ENCODE data around the gene MYCBP2.

The MYCBP2 gene

GRCh38 chr13:77329911-77330584, 3.2 kb upstream of the MYCBP2 start:
- peaks cover 44 to 45% of the 10 kb centered on the region in 2 experiments for H3K4me1 ChIP-seq (ENCODE audit: control insufficient read depth in 1 of 2, insufficient read depth in 1 of 2, low read depth in 1 of 2, low read length in 1 of 2)
- peak overlapping the region; percentile 92 for H3K27ac ChIP-seq
- H3K27me3 ChIP-seq = no peaks in the 10 kb centered on the region
- H3K36me3 ChIP-seq = no peaks in the 10 kb centered on the region
- TF ChIP-seq, protein P1, sequence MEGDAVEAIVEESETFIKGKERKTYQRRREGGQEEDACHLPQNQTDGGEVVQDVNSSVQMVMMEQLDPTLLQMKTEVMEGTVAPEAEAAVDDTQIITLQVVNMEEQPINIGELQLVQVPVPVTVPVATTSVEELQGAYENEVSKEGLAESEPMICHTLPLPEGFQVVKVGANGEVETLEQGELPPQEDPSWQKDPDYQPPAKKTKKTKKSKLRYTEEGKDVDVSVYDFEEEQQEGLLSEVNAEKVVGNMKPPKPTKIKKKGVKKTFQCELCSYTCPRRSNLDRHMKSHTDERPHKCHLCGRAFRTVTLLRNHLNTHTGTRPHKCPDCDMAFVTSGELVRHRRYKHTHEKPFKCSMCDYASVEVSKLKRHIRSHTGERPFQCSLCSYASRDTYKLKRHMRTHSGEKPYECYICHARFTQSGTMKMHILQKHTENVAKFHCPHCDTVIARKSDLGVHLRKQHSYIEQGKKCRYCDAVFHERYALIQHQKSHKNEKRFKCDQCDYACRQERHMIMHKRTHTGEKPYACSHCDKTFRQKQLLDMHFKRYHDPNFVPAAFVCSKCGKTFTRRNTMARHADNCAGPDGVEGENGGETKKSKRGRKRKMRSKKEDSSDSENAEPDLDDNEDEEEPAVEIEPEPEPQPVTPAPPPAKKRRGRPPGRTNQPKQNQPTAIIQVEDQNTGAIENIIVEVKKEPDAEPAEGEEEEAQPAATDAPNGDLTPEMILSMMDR (IDR thresholded peaks at IDR 0.05) = no peak
- peak overlapping the region; percentile 74 to 85 for H3K4me3 ChIP-seq (ENCODE audit: low read depth in 1 of 2, low read length in 1 of 2)
- H3K9me3 ChIP-seq = no peaks in the 10 kb centered on the region

DNA sequence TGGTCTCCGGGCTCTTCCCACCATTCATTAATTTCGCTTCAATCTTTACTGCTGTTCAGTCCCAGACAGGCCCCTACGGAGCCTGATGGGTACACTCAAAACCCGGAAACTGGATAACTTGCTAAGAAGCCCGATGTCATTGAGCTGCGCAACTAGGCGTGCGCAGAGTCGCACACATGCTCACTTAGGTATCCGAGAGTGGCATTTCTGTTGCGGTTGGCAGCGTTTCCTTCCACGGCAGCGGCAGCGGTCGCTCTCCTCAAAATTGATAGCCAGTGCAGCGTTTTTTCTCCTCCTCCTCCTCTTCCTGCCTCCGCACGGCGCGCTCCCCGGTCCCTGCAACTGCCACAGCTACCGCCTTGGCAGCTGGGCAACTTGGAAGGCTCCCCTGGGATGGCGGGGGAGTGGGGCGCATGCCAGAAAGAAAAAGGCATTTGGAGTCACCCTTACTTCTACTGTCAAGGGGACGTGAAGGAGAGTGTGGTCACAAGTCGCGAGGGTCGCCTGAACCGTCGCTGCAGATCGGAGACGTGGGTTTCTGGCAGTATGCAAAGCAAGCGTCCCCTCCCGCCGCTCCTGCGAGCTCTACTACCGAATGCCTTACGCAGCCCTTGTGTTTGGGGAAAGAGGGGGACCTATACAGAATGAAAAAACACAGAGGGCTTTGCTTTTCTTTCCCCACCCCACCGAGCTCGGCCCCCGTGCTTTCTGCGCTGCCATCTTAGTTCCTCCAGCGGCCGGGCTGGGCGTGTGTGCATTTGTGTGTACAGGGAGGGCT, 2.4 kb upstream of the MYCBP2 start:
- Histone ChIP-seq H3K27ac (peak overlapping the region; percentile 92), H3K36me3 (no peaks in the 10 kb centered on the region), H3K4me3 (ENCODE audit: low read depth in 1 of 2, low read length in 1 of 2) (peak overlapping the region; percentile 74 to 85), H3K9me3 (no peaks in the 10 kb centered on the region), H3K4me1 (ENCODE audit: control insufficient read depth in 1 of 2, insufficient read depth in 1 of 2, low read depth in 1 of 2, low read length in 1 of 2) (peaks cover 52 to 53% of the 10 kb centered on the region in 2 experiments), H3K27me3 (no peaks in the 10 kb centered on the region)
- TF ChIP-seq, protein P1 (IDR thresholded peaks at IDR 0.05) = no peak

GRCh38 chr13:77328819-77329132, 1.9 kb upstream of the MYCBP2 start:
- Histone ChIP-seq H3K4me3 (ENCODE audit: low read depth in 1 of 2, low read length in 1 of 2) (peak overlapping the region; percentile 74 to 85), H3K27me3 (no peaks in the 10 kb centered on the region), H3K9me3 (no peaks in the 10 kb centered on the region), H3K4me1 (ENCODE audit: control insufficient read depth in 1 of 2, insufficient read depth in 1 of 2, low read depth in 1 of 2, low read length in 1 of 2) (peaks cover 54 to 57% of the 10 kb centered on the region in 2 experiments), H3K27ac (peak overlapping the region; percentile 92), H3K36me3 (no peaks in the 10 kb centered on the region)
- TF ChIP-seq, protein P1 (IDR thresholded peaks at IDR 0.05) = no peak

DNA sequence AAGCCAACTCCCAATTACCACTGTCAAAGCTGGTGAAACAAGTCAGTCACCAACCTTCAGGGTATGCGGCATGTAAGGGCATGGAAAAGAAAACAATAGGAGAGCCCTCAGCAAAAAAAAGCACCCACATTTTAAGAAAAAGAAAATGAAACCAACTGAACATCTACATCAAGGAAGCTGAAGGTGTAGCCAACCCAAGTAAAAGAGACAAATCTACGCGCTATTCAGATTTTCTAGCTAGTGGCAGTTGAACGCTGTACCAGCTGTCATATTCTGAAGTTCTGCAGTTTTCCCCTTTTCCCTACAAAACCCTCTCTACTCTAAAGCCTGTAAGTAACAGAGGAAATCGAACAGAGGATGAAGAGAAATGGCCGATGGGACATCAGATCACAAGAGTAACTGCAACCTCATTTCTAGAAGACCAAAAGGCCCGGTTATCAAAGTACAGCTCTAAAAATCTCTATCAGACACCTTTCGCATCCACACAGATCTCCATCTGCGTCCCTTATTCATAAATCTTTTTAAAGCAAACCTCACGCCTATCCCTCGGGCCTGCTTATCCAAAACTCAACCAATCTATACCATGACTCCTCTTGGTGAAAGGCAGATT, 1.4 kb downstream of the MYCBP2 start:
- TF ChIP-seq, protein P1 (IDR thresholded peaks at IDR 0.05) = no peak
- no peaks in the 10 kb centered on the region for H3K36me3 ChIP-seq
- no peaks in the 10 kb centered on the region for H3K27me3 ChIP-seq
- H3K9me3 ChIP-seq = no peaks in the 10 kb centered on the region
- H3K4me1 ChIP-seq (ENCODE audit: control insufficient read depth in 1 of 2, insufficient read depth in 1 of 2, low read depth in 1 of 2, low read length in 1 of 2) = peaks cover 59 to 62% of the 10 kb centered on the region in 2 experiments
- peak overlapping the region; percentile 79 to 85 for H3K4me3 ChIP-seq (ENCODE audit: low read depth in 1 of 2, low read length in 1 of 2)
- peak overlapping the region; percentile 92 for H3K27ac ChIP-seq

DNA sequence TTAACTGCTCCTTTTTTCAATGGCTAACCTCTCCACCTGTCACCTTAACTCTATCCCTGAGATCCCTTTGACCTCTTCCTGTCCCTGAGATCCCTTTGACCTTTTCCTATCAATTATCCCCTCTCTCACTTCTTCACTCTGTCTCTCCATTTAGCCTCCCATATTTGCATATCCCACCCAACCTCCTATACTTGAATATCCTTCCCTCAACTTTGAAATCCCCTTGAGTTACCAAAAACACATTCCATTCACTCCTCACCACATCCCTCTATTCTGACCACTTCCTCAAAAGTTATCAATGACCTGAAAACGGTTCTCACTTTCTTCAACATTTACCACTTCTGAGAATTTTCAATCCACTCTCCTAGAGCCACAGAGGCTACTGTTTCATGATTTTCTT, 3.0 kb downstream of the MYCBP2 start:
- H3K36me3 ChIP-seq = no peaks in the 10 kb centered on the region
- H3K4me3 ChIP-seq (ENCODE audit: low read depth in 1 of 2, low read length in 1 of 2) = peak overlapping the region in 1 of 2 experiments; percentile 6
- no peaks in the 10 kb centered on the region for H3K27me3 ChIP-seq
- peak overlapping the region; percentile 92 for H3K27ac ChIP-seq
- no peaks in the 10 kb centered on the region for H3K9me3 ChIP-seq
- TF ChIP-seq, protein P1 (IDR thresholded peaks at IDR 0.05) = no peak
- H3K4me1 ChIP-seq (ENCODE audit: control insufficient read depth in 1 of 2, insufficient read depth in 1 of 2, low read depth in 1 of 2, low read length in 1 of 2) = peaks cover 59 to 60% of the 10 kb centered on the region in 2 experiments
